ENCODE results near the gene SRC.

The SRC gene

DNA sequence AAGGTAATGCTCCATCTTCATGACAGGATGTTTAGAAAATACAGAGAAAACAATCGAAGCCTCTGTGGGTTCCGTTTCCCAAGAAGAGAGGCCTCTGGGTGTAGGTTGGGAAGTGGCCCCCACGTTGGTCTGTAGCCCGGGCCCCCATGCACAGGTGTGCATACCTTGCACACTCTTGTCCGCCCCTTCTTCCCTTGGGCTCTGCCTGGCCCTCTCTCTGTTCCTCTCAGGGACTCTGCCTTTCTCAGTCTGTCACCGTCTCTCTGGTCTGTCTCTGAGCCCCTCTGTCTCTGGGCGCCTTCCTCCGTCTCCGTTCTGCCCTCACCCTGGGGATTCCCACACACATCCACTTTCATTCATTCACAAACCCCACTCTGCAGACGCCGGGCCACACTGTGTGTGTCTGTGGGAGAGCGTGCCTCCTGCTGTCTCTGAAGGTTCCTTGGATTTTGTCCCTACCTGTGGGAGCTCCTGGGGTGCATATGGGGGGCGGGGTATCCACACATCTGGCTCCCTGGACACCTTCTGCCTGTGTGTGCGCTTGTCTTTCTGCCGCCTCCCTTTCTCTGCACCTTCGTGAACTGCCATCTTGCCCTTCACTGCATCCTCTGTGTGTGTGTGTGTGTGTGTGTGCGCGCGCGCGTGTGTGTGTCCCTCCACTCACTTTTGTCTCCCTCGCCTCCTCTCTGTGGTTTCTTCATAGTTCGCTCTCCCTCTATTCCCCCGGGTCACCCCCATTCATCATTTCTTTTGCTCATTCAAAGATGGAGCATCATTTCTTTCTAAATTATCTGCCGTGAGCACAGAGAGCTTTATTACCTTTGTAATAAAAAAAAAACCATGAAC, 75.3 kb downstream of the SRC start:
- Histone ChIP-seq H3K36me3 (replicated peaks) (no peaks in the 10 kb centered on the region), H3K4me3 (ENCODE audit: low read depth, low read length) (no peak overlapping the region), H3K27me3 (replicated peaks) (peaks cover 67% of the 10 kb centered on the region), H3K27ac (no peak overlapping the region)
- TF ChIP-seq, protein P1, sequence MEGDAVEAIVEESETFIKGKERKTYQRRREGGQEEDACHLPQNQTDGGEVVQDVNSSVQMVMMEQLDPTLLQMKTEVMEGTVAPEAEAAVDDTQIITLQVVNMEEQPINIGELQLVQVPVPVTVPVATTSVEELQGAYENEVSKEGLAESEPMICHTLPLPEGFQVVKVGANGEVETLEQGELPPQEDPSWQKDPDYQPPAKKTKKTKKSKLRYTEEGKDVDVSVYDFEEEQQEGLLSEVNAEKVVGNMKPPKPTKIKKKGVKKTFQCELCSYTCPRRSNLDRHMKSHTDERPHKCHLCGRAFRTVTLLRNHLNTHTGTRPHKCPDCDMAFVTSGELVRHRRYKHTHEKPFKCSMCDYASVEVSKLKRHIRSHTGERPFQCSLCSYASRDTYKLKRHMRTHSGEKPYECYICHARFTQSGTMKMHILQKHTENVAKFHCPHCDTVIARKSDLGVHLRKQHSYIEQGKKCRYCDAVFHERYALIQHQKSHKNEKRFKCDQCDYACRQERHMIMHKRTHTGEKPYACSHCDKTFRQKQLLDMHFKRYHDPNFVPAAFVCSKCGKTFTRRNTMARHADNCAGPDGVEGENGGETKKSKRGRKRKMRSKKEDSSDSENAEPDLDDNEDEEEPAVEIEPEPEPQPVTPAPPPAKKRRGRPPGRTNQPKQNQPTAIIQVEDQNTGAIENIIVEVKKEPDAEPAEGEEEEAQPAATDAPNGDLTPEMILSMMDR (IDR thresholded peaks at IDR 0.05; ENCODE audit: low read depth, low read length, missing control alignments): no peak
- in situ Hi-C loops (cut with HindIII; ENCODE audit: low pct_ligation_motif_present, low sequenced_read_pairs): no loop called here
- DNase-seq: no peak

DNA sequence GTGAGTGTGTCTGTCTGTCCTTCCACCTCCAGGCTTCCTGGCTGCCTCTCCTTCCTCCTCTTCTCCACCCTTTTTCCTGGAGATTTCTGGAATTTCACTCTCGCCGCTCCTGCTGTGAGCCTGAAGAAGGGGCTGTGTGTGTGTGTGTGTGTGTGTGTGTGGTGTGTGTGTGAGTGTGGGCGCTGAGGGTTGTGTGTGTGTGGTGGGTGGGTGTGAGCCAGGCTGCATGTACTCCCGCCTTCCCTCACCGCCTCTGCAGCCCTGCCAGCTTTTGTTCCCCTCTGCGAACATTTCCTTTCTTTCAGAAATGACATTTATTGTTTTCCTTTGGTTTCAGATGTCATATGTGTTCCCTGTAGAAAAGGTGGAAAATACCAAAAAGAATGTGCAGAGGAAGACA, 76.0 kb downstream of the SRC start:
- no peak for DNase-seq
- in situ Hi-C loops (cut with HindIII; ENCODE audit: low pct_ligation_motif_present, low sequenced_read_pairs): no loop called here
- Histone ChIP-seq H3K27ac (no peak overlapping the region), H3K27me3 (replicated peaks) (peaks cover 70% of the 10 kb centered on the region), H3K4me3 (ENCODE audit: low read depth, low read length) (no peak overlapping the region), H3K36me3 (replicated peaks) (no peaks in the 10 kb centered on the region)
- TF ChIP-seq, protein P1 (IDR thresholded peaks at IDR 0.05; ENCODE audit: low read depth, low read length, missing control alignments): no peak

DNA sequence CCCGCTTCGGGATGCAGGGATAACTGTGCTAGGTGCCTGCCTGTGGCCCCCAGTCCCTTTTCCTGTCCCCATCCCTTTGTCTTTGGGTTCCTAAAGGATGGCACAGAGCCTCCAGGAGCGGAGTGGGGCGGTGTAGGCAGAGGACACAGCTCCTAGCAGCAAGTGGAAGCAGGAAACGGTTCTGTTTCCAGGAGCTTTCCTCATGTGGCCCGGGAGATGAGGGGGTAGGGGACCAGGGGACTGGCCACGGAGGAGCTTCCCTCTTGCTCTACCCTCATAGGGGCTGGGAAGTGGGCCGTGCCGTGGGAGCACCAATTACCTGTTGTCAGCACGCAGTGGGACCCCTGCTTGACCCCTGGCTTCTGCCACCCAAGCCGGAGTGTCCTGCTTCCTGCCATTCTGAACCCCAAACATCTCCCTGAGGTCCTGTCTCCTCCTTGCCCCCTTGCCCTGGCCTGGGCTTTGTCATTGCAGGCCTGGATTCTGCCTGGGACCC, 76.9 kb downstream of the SRC start:
- H3K27ac ChIP-seq: no peak overlapping the region
- no peaks in the 10 kb centered on the region for H3K36me3 ChIP-seq (replicated peaks)
- in situ Hi-C loops (cut with HindIII; ENCODE audit: low pct_ligation_motif_present, low sequenced_read_pairs): no loop called here
- H3K27me3 ChIP-seq (replicated peaks): peaks cover 70% of the 10 kb centered on the region
- no peak for DNase-seq
- no peak overlapping the region for H3K4me3 ChIP-seq (ENCODE audit: low read depth, low read length)
- TF ChIP-seq, protein P1 (IDR thresholded peaks at IDR 0.05; ENCODE audit: low read depth, low read length, missing control alignments): no peak

DNA sequence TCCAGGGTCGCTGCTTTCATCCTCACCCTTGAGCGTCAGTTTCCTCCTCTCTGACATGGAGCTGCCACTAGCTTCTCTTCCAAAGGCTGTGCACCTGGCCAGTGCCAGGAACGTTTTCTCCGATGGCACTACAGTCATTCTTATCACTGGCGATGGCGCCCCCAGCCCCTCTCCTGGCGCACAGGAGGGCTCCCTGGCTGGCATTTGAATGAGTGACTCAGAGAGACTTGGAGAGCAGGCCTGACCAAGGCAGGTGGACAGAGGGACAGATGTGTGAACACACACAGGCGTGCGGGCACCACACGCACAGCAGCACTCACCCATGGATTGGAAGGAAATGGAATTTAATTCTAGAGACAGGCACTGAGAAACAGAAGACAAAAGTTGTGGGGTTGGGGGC, 77.6 kb downstream of the SRC start:
- Histone ChIP-seq H3K4me3 (ENCODE audit: low read depth, low read length) (no peak overlapping the region), H3K27ac (no peak overlapping the region), H3K27me3 (replicated peaks) (peaks cover 65% of the 10 kb centered on the region), H3K36me3 (replicated peaks) (no peaks in the 10 kb centered on the region)
- TF ChIP-seq, protein P1 (IDR thresholded peaks at IDR 0.05; ENCODE audit: low read depth, low read length, missing control alignments): no peak
- no peak for DNase-seq
- in situ Hi-C loops (cut with HindIII; ENCODE audit: low pct_ligation_motif_present, low sequenced_read_pairs): no loop called here

DNA sequence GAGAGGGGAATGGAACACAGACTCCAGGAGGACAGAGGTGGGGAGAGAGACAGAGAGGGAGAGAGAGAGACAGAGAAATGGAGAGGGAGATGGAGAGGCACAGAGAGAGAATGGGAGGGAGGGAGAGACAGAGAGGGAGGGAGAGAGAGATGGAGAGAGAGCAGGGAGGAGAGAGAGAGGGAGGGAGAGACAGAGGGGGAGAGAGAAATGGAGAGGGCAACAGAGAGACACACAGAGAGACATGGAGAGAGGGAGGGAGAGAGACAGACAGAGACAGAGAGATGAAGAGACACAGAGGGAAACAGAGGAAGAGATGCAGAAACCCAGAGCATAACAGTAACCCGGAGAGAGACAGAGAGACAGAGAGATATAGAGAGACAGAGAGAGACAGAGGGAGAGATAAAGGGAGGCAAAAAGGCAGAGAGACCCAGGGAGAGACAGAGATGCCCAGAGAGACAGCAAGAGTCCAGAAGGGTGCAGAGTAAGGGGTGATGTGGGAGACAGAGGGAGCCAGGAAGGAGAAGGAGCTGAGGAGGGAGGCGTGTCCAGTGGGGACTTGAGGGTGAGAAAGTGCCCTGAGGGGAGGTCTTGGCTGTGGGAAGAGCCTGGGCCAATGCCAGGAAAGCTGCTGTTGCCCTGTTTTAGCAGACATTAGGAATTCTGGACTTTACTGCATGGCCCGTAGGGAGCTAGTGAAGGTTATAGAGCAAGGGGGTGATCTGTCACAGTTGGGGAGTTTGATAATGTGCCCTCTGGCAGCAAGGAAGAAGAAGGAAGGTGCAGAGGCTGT, 78.3 kb downstream of the SRC start:
- TF ChIP-seq, protein P1 (IDR thresholded peaks at IDR 0.05; ENCODE audit: low read depth, low read length, missing control alignments): no peak
- DNase-seq: no peak
- Histone ChIP-seq H3K27me3 (replicated peaks) (peaks cover 68% of the 10 kb centered on the region), H3K4me3 (ENCODE audit: low read depth, low read length) (no peak overlapping the region), H3K36me3 (replicated peaks) (no peaks in the 10 kb centered on the region), H3K27ac (no peak overlapping the region)
- in situ Hi-C loops (cut with HindIII; ENCODE audit: low pct_ligation_motif_present, low sequenced_read_pairs): no loop called here

All from brain microvascular endothelial cell (primary cell).